B cell (primary cell): ENCODE measurements around the gene TRIO.

Source experiments
- EZH2 ChIP-seq: IDR thresholded peaks from 2 replicates; pipeline ENCODE4 v1.6.1; 2012; ENCODE audit warnings: borderline replicate concordance, low read depth, mild to moderate bottlenecking, moderate library complexity, low read length; ENCODE audit not compliant: insufficient read depth, poor library complexity, severe bottlenecking
- TF ChIP-seq, protein P1 (sequence below): fragments of 200-600 bp; IDR thresholded peaks from one replicate; pipeline ENCODE4 v1.8.0; 2022; ENCODE audit warnings: antibody characterized with exemption, mild to moderate bottlenecking

GRCh38 chr5:14183187-14183939 lies 40.2 kb downstream of the TRIO start:
- TF ChIP-seq, protein P1, sequence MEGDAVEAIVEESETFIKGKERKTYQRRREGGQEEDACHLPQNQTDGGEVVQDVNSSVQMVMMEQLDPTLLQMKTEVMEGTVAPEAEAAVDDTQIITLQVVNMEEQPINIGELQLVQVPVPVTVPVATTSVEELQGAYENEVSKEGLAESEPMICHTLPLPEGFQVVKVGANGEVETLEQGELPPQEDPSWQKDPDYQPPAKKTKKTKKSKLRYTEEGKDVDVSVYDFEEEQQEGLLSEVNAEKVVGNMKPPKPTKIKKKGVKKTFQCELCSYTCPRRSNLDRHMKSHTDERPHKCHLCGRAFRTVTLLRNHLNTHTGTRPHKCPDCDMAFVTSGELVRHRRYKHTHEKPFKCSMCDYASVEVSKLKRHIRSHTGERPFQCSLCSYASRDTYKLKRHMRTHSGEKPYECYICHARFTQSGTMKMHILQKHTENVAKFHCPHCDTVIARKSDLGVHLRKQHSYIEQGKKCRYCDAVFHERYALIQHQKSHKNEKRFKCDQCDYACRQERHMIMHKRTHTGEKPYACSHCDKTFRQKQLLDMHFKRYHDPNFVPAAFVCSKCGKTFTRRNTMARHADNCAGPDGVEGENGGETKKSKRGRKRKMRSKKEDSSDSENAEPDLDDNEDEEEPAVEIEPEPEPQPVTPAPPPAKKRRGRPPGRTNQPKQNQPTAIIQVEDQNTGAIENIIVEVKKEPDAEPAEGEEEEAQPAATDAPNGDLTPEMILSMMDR: no peak
- TF ChIP-seq EZH2: no peak
